Esophagus muscularis mucosa (tissue), 4 donors: Measurements from ENCODE around the gene CHKA. TPM values are rescaled to one million over a fixed set of nuclear protein-coding genes. Genes with fewer than 3 reads are reported as not detected.

Experiments
- DNase-seq: peaks from one replicate; pipeline ENCODE4 v3.0.0-alpha.2; 2017; ENCODE audit errors: extremely low spot score
- H3K27ac ChIP-seq, 4 donors: fragments of 200-600 bp; sonication (generic); replicated peaks in 1 of 4; 1 replicate in 3 of 4; 2 replicates in 1 of 4; pipeline ENCODE4 v1.5.1; 2016 to 2019; ENCODE audit warnings: mild to moderate bottlenecking in 1 of 4
- H3K27me3 ChIP-seq, 4 donors: fragments of 200-600 bp; sonication (generic); one replicate each; pipeline versions ENCODE4 v1.5.1 to v1.6.0; 2016 to 2019
- H3K36me3 ChIP-seq, 4 donors: fragments of 200-600 bp; sonication (generic); one replicate each; pipeline ENCODE4 v1.5.1; 2016 to 2019
- H3K4me1 ChIP-seq, 4 donors: fragments of 200-600 bp; sonication (generic); one replicate each; pipeline ENCODE4 v1.5.1; 2016 to 2019
- H3K4me3 ChIP-seq, 4 donors: fragments of 200-600 bp; sonication (generic); 1 replicate in 2 of 4; 2 replicates in 2 of 4; pipeline ENCODE4 v1.5.1; 2016 to 2019; ENCODE audit warnings: mild to moderate bottlenecking in 4 of 4, moderate library complexity in 1 of 4
- H3K9me3 ChIP-seq, 4 donors: fragments of 200-600 bp; sonication (generic); 1 replicate in 3 of 4; 2 replicates in 1 of 4; pipeline ENCODE4 v1.5.1; 2016 to 2019
- CTCF ChIP-seq, 3 experiments: fragments of 200-600 bp in 2 of 3; fragments of 450-650 bp in 1 of 3; sonication (generic) in 2 of 3; IDR thresholded peaks; one replicate each; pipeline ENCODE4 v1.5.1; 2017 to 2019; ENCODE audit warnings: antibody characterized with exemption in 3 of 3, mild to moderate bottlenecking in 2 of 3, moderate library complexity in 1 of 3
- EP300 ChIP-seq: sonication (generic); formaldehyde crosslinking; IDR thresholded peaks from one replicate; pipeline ENCODE4 v1.6.1; 2017; ENCODE audit warnings: antibody characterized with exemption
- POLR2A ChIP-seq: fragments of 450-650 bp; IDR thresholded peaks from one replicate; pipeline ENCODE4 v1.6.1; 2017; ENCODE audit warnings: antibody characterized with exemption, moderate library complexity, mild to moderate bottlenecking, low read depth
- POLR2AphosphoS5 ChIP-seq, 2 donors: sonication (generic); formaldehyde crosslinking; IDR thresholded peaks; one replicate each; pipeline ENCODE4 v1.6.1; 2017; ENCODE audit warnings: antibody characterized with exemption in 2 of 2
- WGBS: methylation state at CpG from one replicate; pipeline ENCODE4 v1.1.5; 2018; 5-methylcytosine and 5-hydroxymethylcytosine counted together
- intact Hi-C: fragments of 100-400 bp; cut with DNase I; formaldehyde crosslinking; loops from one replicate; pipeline ENCODE4 v1.15.1; 2023
- total RNA-seq, 4 donors: library from RNA; depleted of rRNA; stranded (reverse); fragments of >200 nt; gene quantifications; one replicate each; pipeline versions ENCODE4 v1.1.0 to v1.2.1, GENCODE V29; 2016

CHKA gene
- total RNA-seq, 4 donors from 2014 or later, result 13.8 to 20.3 (median 18.3) TPM

DNA sequence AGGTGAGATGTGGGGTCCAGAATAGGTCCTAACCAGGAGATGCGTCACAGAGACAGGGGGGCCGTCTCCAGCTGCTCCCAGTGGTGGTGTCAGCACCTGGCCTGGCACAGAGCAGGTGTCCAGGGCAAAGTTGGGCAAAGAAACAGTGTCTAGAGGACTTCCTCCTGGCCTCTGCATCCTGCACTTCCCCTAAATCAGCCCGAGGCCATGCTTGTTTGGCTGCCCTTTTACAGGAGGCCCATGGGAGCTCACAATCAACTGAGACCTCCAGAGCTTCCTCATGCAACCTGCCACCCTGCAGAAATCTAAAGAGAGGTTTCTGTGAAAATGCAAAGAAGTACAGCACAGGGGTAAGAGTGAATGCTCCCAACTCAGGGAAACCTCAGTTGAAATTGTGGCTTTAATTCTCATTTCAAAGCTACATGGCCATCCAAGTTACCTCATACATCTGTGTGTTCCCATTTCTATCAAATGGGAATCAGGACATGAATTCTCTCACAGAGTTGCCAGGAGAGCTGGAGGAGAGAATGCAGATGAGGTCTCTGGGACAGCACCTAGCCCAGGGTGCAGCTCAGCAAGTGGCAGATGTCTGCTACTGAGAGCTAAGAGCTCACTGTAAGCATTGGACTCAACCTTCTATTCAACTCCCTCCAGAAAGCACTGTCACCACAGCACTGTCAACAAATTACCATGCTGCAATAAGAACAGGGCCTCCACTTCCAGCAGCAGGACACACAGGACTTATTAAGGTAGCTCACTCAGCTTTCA lies 49.7 kb downstream of the CHKA start:
- no peak for DNase-seq
- Histone ChIP-seq H3K9me3 (no peaks in the 10 kb centered on the region), H3K36me3 (peaks cover 38 to 82% (median 68%) of the 10 kb centered on the region in 4 donors), H3K27me3 (no peaks in the 10 kb centered on the region), H3K4me1 (no peaks in the 10 kb centered on the region), H3K27ac (no peak overlapping the region), H3K4me3 (no peak overlapping the region)
- 86% methylated on average over 3 of the region's 3 CpGs for WGBS
- intact Hi-C loops, result no loop called here
- TF ChIP-seq POLR2AphosphoS5 (IDR thresholded peaks at IDR 0.05) (no peak), EP300 (no peak), POLR2A (no peak), CTCF (IDR thresholded peaks at IDR 0.05) (no peak)

GRCh38 chr11:68067991-68068390 lies 53.2 kb downstream of the CHKA start:
- Histone ChIP-seq H3K27me3 (no peaks in the 10 kb centered on the region), H3K4me3 (no peak overlapping the region), H3K36me3 (peaks cover 55 to 99% (median 92%) of the 10 kb centered on the region in 4 donors), H3K9me3 (no peaks in the 10 kb centered on the region), H3K27ac (no peak overlapping the region), H3K4me1 (no peaks in the 10 kb centered on the region)
- TF ChIP-seq POLR2A (no peak), POLR2AphosphoS5 (IDR thresholded peaks at IDR 0.05) (no peak), CTCF (IDR thresholded peaks at IDR 0.05) (no peak), EP300 (no peak)
- intact Hi-C loops, result no loop called here
- 92% methylated on average over 5 of the region's 5 CpGs for WGBS
- no peak for DNase-seq

GRCh38 chr11:68066742-68067141 lies 54.4 kb downstream of the CHKA start:
- no peak for DNase-seq
- no peaks in the 10 kb centered on the region for H3K27me3 ChIP-seq
- no peaks in the 10 kb centered on the region for H3K4me1 ChIP-seq
- TF ChIP-seq CTCF (IDR thresholded peaks at IDR 0.05), result no peak
- TF ChIP-seq POLR2A, result no peak
- TF ChIP-seq EP300, result no peak
- no peak for TF ChIP-seq POLR2AphosphoS5 (IDR thresholded peaks at IDR 0.05)
- no peak overlapping the region for H3K4me3 ChIP-seq
- peaks cover 57 to 99% (median 96%) of the 10 kb centered on the region in 4 donors for H3K36me3 ChIP-seq
- no peak overlapping the region for H3K27ac ChIP-seq
- intact Hi-C loops, result no loop called here
- WGBS, result 82% methylated on average over 2 of the region's 3 CpGs
- H3K9me3 ChIP-seq, result no peaks in the 10 kb centered on the region

- H3K36me3 ChIP-seq, result peaks cover 63 to 98% (median 95%) of the 10 kb centered on the region in 4 donors
- H3K27ac ChIP-seq, result no peak overlapping the region
- TF ChIP-seq CTCF (IDR thresholded peaks at IDR 0.05), result no peak
- no peak for TF ChIP-seq POLR2AphosphoS5 (IDR thresholded peaks at IDR 0.05)
- TF ChIP-seq EP300, result no peak
- TF ChIP-seq POLR2A, result no peak
- no peaks in the 10 kb centered on the region for H3K9me3 ChIP-seq
- 90% methylated on average over 5 of the region's 5 CpGs for WGBS
- H3K4me1 ChIP-seq, result no peaks in the 10 kb centered on the region
- intact Hi-C loops, result no loop called here
- DNase-seq, result no peak
- no peak overlapping the region for H3K4me3 ChIP-seq
- no peaks in the 10 kb centered on the region for H3K27me3 ChIP-seq
These were observed 55.3 kb downstream of the CHKA start for GRCh38 chr11:68065841-68066240.
